ENCODE data around the gene ZFAND4. TPM values are rescaled to one million over a fixed set of nuclear protein-coding genes. Genes with fewer than 3 reads are reported as not detected.

The ZFAND4 gene
- total and polyA plus RNA-seq, 10 of the 15 experiments (the other 5 are each of a cell fraction or from before 2014, with no cell fraction given) = 4.7 to 20.8 (median 12.8) TPM

DNA sequence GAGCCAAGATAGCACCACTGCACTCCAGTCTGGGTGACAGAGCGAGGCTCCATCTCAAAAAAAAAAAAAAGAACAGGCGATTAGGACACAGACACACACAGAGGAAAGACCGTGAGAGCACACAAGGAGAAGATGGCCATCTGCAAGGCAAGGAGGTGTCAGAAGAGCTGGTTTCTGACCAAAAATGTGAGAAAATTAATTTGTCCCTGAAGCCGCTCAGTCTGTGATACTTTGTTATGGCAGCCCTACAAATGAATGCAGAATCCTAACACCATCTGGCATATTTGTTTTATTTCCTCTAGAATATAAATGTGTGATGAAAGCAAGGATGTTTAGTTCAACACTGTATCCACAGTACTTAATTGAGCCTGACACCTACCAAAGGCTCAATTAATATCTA lies 69.7 kb downstream of the ZFAND4 start:
- Histone ChIP-seq H3K4me2 (ENCODE audit: control insufficient read depth, insufficient read depth) (no peak overlapping the region), H3K27ac (ENCODE audit: control insufficient read depth, insufficient read depth) (no peak overlapping the region), H4K20me1 (ENCODE audit: control insufficient read depth, insufficient read depth) (no peaks in the 10 kb centered on the region), H3K79me2 (ENCODE audit: control insufficient read depth, insufficient read depth, low read length) (no peaks in the 10 kb centered on the region), H3K9ac (ENCODE audit: control insufficient read depth, insufficient read depth, low read length) (no peak overlapping the region), H2AFZ (ENCODE audit: control insufficient read depth, low read depth, low read length) (no peak overlapping the region), H3K27me3 (replicated peaks in 1 of 2; ENCODE audit: control insufficient read depth in 2 of 2, insufficient read depth in 2 of 2, low read length in 1 of 2) (no peaks in the 10 kb centered on the region), H3K4me1 (ENCODE audit: control insufficient read depth, insufficient read depth, low read length) (no peaks in the 10 kb centered on the region), H3K36me3 (ENCODE audit: control insufficient read depth in 2 of 2, insufficient read depth in 2 of 2, low read length in 1 of 2) (no peaks in the 10 kb centered on the region), H3K4me3 (no peak overlapping the region), H3K9me3 (replicated peaks; ENCODE audit: control insufficient read depth, insufficient read depth, low read length) (no peaks in the 10 kb centered on the region; the same call in 2 of the 3 replicates)
- no TSS peak for BruUV-seq (replicated peaks)
- no peak for ATAC-seq
- 100% methylated on average over 2 of the region's 4 CpGs for WGBS (ENCODE audit: insufficient coverage, insufficient replicate concordance, low lambda C conversion rate, missing lambda C conversion rate)
- DNase-seq (ENCODE audit: low read depth, low spot score) = no peak
- in situ Hi-C loops (cut with MboI) (no loop called here), intact Hi-C loops (cut with micrococcal nuclease; ENCODE audit: unreplicated experiment) (no loop called here)
- FAIRE-seq = no peak
- ChIA-PET CTCF (no interaction called here), SMC1A (ENCODE audit: uncharacterized antibody, unreplicated experiment) (interaction anchor here (1.1 kb wide), 1 partner anchor 84 kb away, joined by 3 read pairs; no protein-coding TSS in a partner anchor), POLR2A (no interaction called here), RAD21 (ENCODE audit: unreplicated experiment) (no interaction called here)
- TF ChIP-seq NR2C1 (IDR thresholded peaks at IDR 0.05) (no peak), SREBF2 (IDR thresholded peaks at IDR 0.05; ENCODE audit: low read length) (no peak), MYB (IDR thresholded peaks at IDR 0.05; ENCODE audit: borderline replicate concordance, low read depth, low read length) (no peak), TCF7 (IDR thresholded peaks at IDR 0.05; ENCODE audit: borderline replicate concordance) (no peak), ZNF207 (IDR thresholded peaks at IDR 0.05; ENCODE audit: borderline replicate concordance) (no peak), RAD51 (IDR thresholded peaks at IDR 0.05) (no peak), ZNF384 (IDR thresholded peaks at IDR 0.05; ENCODE audit: borderline replicate concordance, low read depth, low read length) (no peak)
- TF ChIP-seq, protein P1, sequence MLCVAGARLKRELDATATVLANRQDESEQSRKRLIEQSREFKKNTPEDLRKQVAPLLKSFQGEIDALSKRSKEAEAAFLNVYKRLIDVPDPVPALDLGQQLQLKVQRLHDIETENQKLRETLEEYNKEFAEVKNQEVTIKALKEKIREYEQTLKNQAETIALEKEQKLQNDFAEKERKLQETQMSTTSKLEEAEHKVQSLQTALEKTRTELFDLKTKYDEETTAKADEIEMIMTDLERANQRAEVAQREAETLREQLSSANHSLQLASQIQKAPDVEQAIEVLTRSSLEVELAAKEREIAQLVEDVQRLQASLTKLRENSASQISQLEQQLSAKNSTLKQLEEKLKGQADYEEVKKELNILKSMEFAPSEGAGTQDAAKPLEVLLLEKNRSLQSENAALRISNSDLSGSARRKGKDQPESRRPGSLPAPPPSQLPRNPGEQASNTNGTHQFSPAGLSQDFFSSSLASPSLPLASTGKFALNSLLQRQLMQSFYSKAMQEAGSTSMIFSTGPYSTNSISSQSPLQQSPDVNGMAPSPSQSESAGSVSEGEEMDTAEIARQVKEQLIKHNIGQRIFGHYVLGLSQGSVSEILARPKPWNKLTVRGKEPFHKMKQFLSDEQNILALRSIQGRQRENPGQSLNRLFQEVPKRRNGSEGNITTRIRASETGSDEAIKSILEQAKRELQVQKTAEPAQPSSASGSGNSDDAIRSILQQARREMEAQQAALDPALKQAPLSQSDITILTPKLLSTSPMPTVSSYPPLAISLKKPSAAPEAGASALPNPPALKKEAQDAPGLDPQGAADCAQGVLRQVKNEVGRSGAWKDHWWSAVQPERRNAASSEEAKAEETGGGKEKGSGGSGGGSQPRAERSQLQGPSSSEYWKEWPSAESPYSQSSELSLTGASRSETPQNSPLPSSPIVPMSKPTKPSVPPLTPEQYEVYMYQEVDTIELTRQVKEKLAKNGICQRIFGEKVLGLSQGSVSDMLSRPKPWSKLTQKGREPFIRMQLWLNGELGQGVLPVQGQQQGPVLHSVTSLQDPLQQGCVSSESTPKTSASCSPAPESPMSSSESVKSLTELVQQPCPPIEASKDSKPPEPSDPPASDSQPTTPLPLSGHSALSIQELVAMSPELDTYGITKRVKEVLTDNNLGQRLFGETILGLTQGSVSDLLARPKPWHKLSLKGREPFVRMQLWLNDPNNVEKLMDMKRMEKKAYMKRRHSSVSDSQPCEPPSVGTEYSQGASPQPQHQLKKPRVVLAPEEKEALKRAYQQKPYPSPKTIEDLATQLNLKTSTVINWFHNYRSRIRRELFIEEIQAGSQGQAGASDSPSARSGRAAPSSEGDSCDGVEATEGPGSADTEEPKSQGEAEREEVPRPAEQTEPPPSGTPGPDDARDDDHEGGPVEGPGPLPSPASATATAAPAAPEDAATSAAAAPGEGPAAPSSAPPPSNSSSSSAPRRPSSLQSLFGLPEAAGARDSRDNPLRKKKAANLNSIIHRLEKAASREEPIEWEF (IDR thresholded peaks at IDR 0.05; ENCODE audit: insufficient replicate concordance, low read depth, low read length) = no peak
- TF ChIP-seq, protein P2, sequence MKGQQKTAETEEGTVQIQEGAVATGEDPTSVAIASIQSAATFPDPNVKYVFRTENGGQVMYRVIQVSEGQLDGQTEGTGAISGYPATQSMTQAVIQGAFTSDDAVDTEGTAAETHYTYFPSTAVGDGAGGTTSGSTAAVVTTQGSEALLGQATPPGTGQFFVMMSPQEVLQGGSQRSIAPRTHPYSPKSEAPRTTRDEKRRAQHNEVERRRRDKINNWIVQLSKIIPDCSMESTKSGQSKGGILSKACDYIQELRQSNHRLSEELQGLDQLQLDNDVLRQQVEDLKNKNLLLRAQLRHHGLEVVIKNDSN (IDR thresholded peaks at IDR 0.05; ENCODE audit: borderline replicate concordance, extremely low read length, insufficient read depth, low read depth, low read length) = no peak
- TF ChIP-seq, protein P3, sequence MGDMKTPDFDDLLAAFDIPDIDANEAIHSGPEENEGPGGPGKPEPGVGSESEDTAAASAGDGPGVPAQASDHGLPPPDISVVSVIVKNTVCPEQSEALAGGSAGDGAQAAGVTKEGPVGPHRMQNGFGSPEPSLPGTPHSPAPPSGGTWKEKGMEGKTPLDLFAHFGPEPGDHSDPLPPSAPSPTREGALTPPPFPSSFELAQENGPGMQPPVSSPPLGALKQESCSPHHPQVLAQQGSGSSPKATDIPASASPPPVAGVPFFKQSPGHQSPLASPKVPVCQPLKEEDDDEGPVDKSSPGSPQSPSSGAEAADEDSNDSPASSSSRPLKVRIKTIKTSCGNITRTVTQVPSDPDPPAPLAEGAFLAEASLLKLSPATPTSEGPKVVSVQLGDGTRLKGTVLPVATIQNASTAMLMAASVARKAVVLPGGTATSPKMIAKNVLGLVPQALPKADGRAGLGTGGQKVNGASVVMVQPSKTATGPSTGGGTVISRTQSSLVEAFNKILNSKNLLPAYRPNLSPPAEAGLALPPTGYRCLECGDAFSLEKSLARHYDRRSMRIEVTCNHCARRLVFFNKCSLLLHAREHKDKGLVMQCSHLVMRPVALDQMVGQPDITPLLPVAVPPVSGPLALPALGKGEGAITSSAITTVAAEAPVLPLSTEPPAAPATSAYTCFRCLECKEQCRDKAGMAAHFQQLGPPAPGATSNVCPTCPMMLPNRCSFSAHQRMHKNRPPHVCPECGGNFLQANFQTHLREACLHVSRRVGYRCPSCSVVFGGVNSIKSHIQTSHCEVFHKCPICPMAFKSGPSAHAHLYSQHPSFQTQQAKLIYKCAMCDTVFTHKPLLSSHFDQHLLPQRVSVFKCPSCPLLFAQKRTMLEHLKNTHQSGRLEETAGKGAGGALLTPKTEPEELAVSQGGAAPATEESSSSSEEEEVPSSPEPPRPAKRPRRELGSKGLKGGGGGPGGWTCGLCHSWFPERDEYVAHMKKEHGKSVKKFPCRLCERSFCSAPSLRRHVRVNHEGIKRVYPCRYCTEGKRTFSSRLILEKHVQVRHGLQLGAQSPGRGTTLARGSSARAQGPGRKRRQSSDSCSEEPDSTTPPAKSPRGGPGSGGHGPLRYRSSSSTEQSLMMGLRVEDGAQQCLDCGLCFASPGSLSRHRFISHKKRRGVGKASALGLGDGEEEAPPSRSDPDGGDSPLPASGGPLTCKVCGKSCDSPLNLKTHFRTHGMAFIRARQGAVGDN (IDR thresholded peaks at IDR 0.05) = no peak
- TF ChIP-seq, protein P4, sequence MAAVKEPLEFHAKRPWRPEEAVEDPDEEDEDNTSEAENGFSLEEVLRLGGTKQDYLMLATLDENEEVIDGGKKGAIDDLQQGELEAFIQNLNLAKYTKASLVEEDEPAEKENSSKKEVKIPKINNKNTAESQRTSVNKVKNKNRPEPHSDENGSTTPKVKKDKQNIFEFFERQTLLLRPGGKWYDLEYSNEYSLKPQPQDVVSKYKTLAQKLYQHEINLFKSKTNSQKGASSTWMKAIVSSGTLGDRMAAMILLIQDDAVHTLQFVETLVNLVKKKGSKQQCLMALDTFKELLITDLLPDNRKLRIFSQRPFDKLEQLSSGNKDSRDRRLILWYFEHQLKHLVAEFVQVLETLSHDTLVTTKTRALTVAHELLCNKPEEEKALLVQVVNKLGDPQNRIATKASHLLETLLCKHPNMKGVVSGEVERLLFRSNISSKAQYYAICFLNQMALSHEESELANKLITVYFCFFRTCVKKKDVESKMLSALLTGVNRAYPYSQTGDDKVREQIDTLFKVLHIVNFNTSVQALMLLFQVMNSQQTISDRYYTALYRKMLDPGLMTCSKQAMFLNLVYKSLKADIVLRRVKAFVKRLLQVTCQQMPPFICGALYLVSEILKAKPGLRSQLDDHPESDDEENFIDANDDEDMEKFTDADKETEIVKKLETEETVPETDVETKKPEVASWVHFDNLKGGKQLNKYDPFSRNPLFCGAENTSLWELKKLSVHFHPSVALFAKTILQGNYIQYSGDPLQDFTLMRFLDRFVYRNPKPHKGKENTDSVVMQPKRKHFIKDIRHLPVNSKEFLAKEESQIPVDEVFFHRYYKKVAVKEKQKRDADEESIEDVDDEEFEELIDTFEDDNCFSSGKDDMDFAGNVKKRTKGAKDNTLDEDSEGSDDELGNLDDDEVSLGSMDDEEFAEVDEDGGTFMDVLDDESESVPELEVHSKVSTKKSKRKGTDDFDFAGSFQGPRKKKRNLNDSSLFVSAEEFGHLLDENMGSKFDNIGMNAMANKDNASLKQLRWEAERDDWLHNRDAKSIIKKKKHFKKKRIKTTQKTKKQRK (IDR thresholded peaks at IDR 0.05; ENCODE audit: low read depth, low read length) = no peak
